K562 (cell line): ENCODE results near the gene ITGB2. TPM values are rescaled to one million over a fixed set of nuclear protein-coding genes. Genes with fewer than 3 reads are reported as not detected.

Source experiments
- ATAC-seq: fragments of 200-7000 bp; cut with Tn5 transposase; 3 replicates; pipeline ENCODE4 v1.9.1; 2020; ENCODE audit warnings: moderate library complexity
- BruUV-seq: library from RNA; stranded (reverse); fragments of 400-500 nt; replicated peaks from 2 replicates; lab custom pipeline; 2021; lab: Mats Ljungman, UMichigan
- CTCF ChIA-PET: fragments of 300-600 bp; formaldehyde crosslinking; extraction: SDS; loops from one replicate; lab custom pipeline; 2021; ENCODE audit warnings: low intra/inter-chr PET ratio; lab: Yijun Ruan, JAX
- POLR2A ChIA-PET: fragments of 300-600, 350-650 bp; sonication (Branson Sonifier 250); formaldehyde crosslinking; extraction: SDS; loops from one replicate; lab custom pipeline; 2021; ENCODE audit warnings: antibody characterized with exemption, inconsistent platforms; lab: Yijun Ruan, JAX
- DNase-seq, 4 experiments: peaks; one replicate each; pipeline versions ENCODE4 v3.0.0 to v3.0.0-alpha.2; 2011 to 2018; ENCODE audit warnings: low spot score in 3 of 4, mixed read lengths in 3 of 4; ENCODE audit errors: extremely low read depth in 1 of 4
- FAIRE-seq: peaks from 2 replicates; lab custom pipeline; 2011; peaks lifted over from hg19 to GRCh38; lab: Jason Lieb, UNC
- H2AFZ ChIP-seq: 2 replicates; pipeline ENCODE4 v1.6.0; 2011; ENCODE audit warnings: low read depth, low read length, control low read depth, inconsistent platforms
- H3K27ac ChIP-seq: fragments of 200-600 bp; 3 replicates; pipeline ENCODE4 v1.8.0; 2011; ENCODE audit warnings: low read depth, mild to moderate bottlenecking, control low read depth, inconsistent platforms, low read length, moderate library complexity, mixed read lengths; ENCODE audit errors: extremely low read depth
- H3K27me3 ChIP-seq, 2 experiments: fragments of 300-600 bp in 1 of 2; 2 replicates in 1 of 2; 3 replicates in 1 of 2; pipeline versions ENCODE4 v1.6.0 to v1.8.0; 2011; ENCODE audit warnings: inconsistent platforms in 2 of 2, low read length in 2 of 2, mild to moderate bottlenecking in 1 of 2, mixed read lengths in 1 of 2, moderate library complexity in 1 of 2; ENCODE audit not compliant: control insufficient read depth in 2 of 2, insufficient read depth in 2 of 2
- H3K36me3 ChIP-seq: fragments of 300-600 bp; 3 replicates; pipeline ENCODE4 v1.8.0; 2011; ENCODE audit warnings: mild to moderate bottlenecking, low read length, inconsistent platforms; ENCODE audit not compliant: control insufficient read depth, insufficient read depth
- H3K4me1 ChIP-seq, 2 experiments: fragments of 200-600 bp in 1 of 2; replicated peaks in 1 of 2; 2 replicates in 1 of 2; 3 replicates in 1 of 2; pipeline versions ENCODE4 v1.5.1 to v1.8.0; 2011; ENCODE audit warnings: inconsistent platforms in 2 of 2, low read length in 2 of 2, mild to moderate bottlenecking in 1 of 2, mixed read lengths in 1 of 2, moderate library complexity in 1 of 2; ENCODE audit not compliant: control insufficient read depth in 2 of 2, insufficient read depth in 2 of 2
- H3K4me2 ChIP-seq: 2 replicates; pipeline ENCODE4 v1.6.1; 2011; ENCODE audit warnings: low read length, control low read depth, inconsistent platforms, mixed read lengths; ENCODE audit not compliant: insufficient read depth
- H3K4me3 ChIP-seq: fragments of 200-600 bp; sonication (generic), shearing (Covaris generic); 2 replicates; pipeline ENCODE4 v1.5.1; 2016; ENCODE audit warnings: control low read depth, inconsistent platforms
- H3K79me2 ChIP-seq: fragments of 200-600 bp; 3 replicates; pipeline ENCODE4 v1.8.0; 2011; ENCODE audit warnings: low read length, inconsistent platforms; ENCODE audit not compliant: control insufficient read depth, insufficient read depth
- H3K9ac ChIP-seq, 2 experiments: 2 replicates each; pipeline versions ENCODE4 v1.6.0 to v1.6.1; 2011; ENCODE audit warnings: low read depth in 2 of 2, low read length in 2 of 2, control low read depth in 1 of 2, inconsistent platforms in 1 of 2, mild to moderate bottlenecking in 1 of 2, mixed read lengths in 1 of 2; ENCODE audit not compliant: insufficient read depth in 1 of 2
- H3K9me1 ChIP-seq: one replicate; pipeline ENCODE4 v1.6.0; 2011; ENCODE audit warnings: inconsistent platforms, mild to moderate bottlenecking, low read length, moderate library complexity; ENCODE audit not compliant: control insufficient read depth, insufficient read depth
- H3K9me3 ChIP-seq: replicated peaks from 2 replicates; pipeline ENCODE4 v1.5.1; 2011; ENCODE audit warnings: low read depth, low read length, inconsistent platforms; ENCODE audit not compliant: control insufficient read depth, insufficient read depth
- H4K20me1 ChIP-seq: replicated peaks from 2 replicates; pipeline ENCODE4 v1.6.1; 2011; ENCODE audit warnings: low read length, inconsistent platforms, mixed read lengths; ENCODE audit not compliant: control insufficient read depth, insufficient read depth
- C11orf30 ChIP-seq: fragments of 450-650 bp; IDR thresholded peaks from 2 replicates; pipeline ENCODE4 v1.6.1; 2016; ENCODE audit warnings: low read depth, mild to moderate bottlenecking
- HIVEP1 ChIP-seq: fragments of 250-450 bp; sonication (Bioruptor Pico); IDR thresholded peaks from 2 replicates; pipeline ENCODE4 v1.4.0; 2020; ENCODE audit warnings: mild to moderate bottlenecking
- ILK ChIP-seq: fragments of 450-650 bp; IDR thresholded peaks from 2 replicates; pipeline ENCODE4 v1.6.1; 2016; ENCODE audit warnings: missing genetic modification characterization, low read depth, mild to moderate bottlenecking, missing compliant biosample characterization, moderate library complexity, borderline replicate concordance
- KLF16 ChIP-seq: IDR thresholded peaks from 2 replicates; pipeline ENCODE4 v1.6.1; 2016; ENCODE audit warnings: antibody characterized with exemption
- TRIM28 ChIP-seq: fragments of 450-650 bp; IDR thresholded peaks from 2 replicates; pipeline ENCODE4 v1.6.1; 2017
- ZNF324 ChIP-seq: fragments of 250-450 bp; sonication (Bioruptor Pico); IDR thresholded peaks from 2 replicates; pipeline ENCODE4 v1.4.0; 2020; ENCODE audit warnings: mild to moderate bottlenecking
- WGBS: fragments of 100-300 bp; shearing (Covaris generic); methylation state at CpG from one replicate; pipeline ENCODE4 v1.1.6; 2016; ENCODE audit warnings: low coverage, mixed read lengths; ENCODE audit not compliant: insufficient coverage; ENCODE audit errors: missing lambda C conversion rate; 5-methylcytosine and 5-hydroxymethylcytosine counted together
- in situ Hi-C: fragments of 300-500 bp; cut with MboI; formaldehyde crosslinking; loops from 4 replicates; pipeline ENCODE4 v1.15.0; 2018; ENCODE audit warnings: inconsistent platforms, mixed read lengths
- intact Hi-C: fragments of 100-400 bp; cut with micrococcal nuclease; formaldehyde crosslinking; loops from 2 replicates; pipeline ENCODE4 v1.14.2; 2022
- polyA plus RNA-seq, 8 experiments: library from polyadenylated mRNA; depleted of rRNA in 4 of 8; stranded (reverse) in 5 of 8; unstranded in 3 of 8; fragments of >200 nt; fragmentation: Nextera tagmentation in 2 of 8; fragmentation: Illumina TruSeq in 1 of 8; extraction: Ambion mirVana in 2 of 8; extraction: Trizol in 1 of 8; gene quantifications; 2 replicates each; pipeline versions ENCODE4 v1.2.1 to v1.2.3, GENCODE V29; 2011 to 2014; ENCODE audit warnings: inconsistent platforms in 1 of 8, missing spikeins in 1 of 8
- total RNA-seq, 7 experiments: library from RNA; depleted of rRNA in 6 of 7; stranded (reverse); fragments of >200 nt in 6 of 7; fragmentation: Illumina TruSeq in 2 of 7; extraction: Trizol in 2 of 7; gene quantifications; 2 replicates each; pipeline versions ENCODE4 v1.2.1 to v1.2.3, GENCODE V29; 2011 to 2021; ENCODE audit warnings: low replicate concordance in 1 of 7
- TF ChIP-seq, protein P1 (sequence below): sonication (generic); formaldehyde crosslinking; IDR thresholded peaks from 2 replicates; pipeline ENCODE4 v1.8.1; 2023; ENCODE audit warnings: missing genetic modification reagents, mild to moderate bottlenecking, borderline replicate concordance

Gene ITGB2
- total and polyA plus RNA-seq, 9 of the 15 experiments (the other 6 are each of a cell fraction or from before 2014, with no cell fraction given): 0.07 to 1.3 (median 0.51) TPM; not detected in 2

- peaks cover 22% of the 10 kb centered on the region for H4K20me1 ChIP-seq
- WGBS: 84% methylated on average over 17 of the region's 17 CpGs
- no peak overlapping the region for H3K27ac ChIP-seq
- ATAC-seq (no peak), DNase-seq (no peak), FAIRE-seq (no peak)
- POLR2A ChIA-PET: interaction anchor here (0.6 to 1.4 kb wide), 4 partner anchors 31 to 243 kb away, joined by 3 to 6 read pairs (median 4); no protein-coding TSS in a partner anchor
- no peak overlapping the region for H3K4me3 ChIP-seq
- no peak overlapping the region for H3K4me2 ChIP-seq
- no peak overlapping the region for H3K9ac ChIP-seq
- peaks cover 5 to 38% of the 10 kb centered on the region in 2 experiments; a peak in 4 of 5 replicates for H3K4me1 ChIP-seq
- no peaks in the 10 kb centered on the region for H3K9me1 ChIP-seq
- H3K79me2 ChIP-seq: peaks cover 32% of the 10 kb centered on the region
- H2AFZ ChIP-seq: no peak overlapping the region
- in situ Hi-C loops: loop anchor here (25.0 kb wide), 1 partner anchor 872 kb away; no protein-coding TSS in a partner anchor
- CTCF ChIA-PET: no interaction called here
- no TSS peak for BruUV-seq
- peaks cover 94% of the 10 kb centered on the region for H3K36me3 ChIP-seq
- no peaks in the 10 kb centered on the region for H3K9me3 ChIP-seq
- intact Hi-C loops: no loop called here
- no peaks in the 10 kb centered on the region for H3K27me3 ChIP-seq
- TF ChIP-seq ZNF324 (CRISPR knock-in tag) (peak; percentile 82), C11orf30 (no peak)
Measured at GRCh38 chr21:44965251-44966022, 44.7 kb upstream of the ITGB2 start.

- no peak overlapping the region for H3K4me3 ChIP-seq
- no peak overlapping the region for H3K4me2 ChIP-seq
- BruUV-seq: no TSS peak
- ATAC-seq (no peak), FAIRE-seq (no peak), DNase-seq (no peak)
- in situ Hi-C loops (loop anchor here (25.0 kb wide), 1 partner anchor 873 kb away; no protein-coding TSS in a partner anchor), intact Hi-C loops (no loop called here)
- H3K79me2 ChIP-seq: peaks cover 32% of the 10 kb centered on the region
- peaks cover 15% of the 10 kb centered on the region for H4K20me1 ChIP-seq
- H3K27me3 ChIP-seq: no peaks in the 10 kb centered on the region
- H3K9me1 ChIP-seq: no peaks in the 10 kb centered on the region
- ChIA-PET CTCF (no interaction called here), POLR2A (interaction anchor here (0.9 to 1.4 kb wide), 4 partner anchors 12 to 32 kb away, joined by 3 to 6 read pairs (median 3); no protein-coding TSS in a partner anchor)
- no peaks in the 10 kb centered on the region for H3K9me3 ChIP-seq
- no peak overlapping the region for H3K27ac ChIP-seq
- H2AFZ ChIP-seq: no peak overlapping the region
- H3K4me1 ChIP-seq: peaks cover 5 to 35% of the 10 kb centered on the region in 2 experiments; a peak in 4 of 5 replicates
- H3K36me3 ChIP-seq: peaks cover 94% of the 10 kb centered on the region
- H3K9ac ChIP-seq: no peak overlapping the region
- TF ChIP-seq ILK (tag) (no peak), HIVEP1 (CRISPR knock-in tag) (no peak), KLF16 (no peak), TRIM28 (no peak)
- TF ChIP-seq, protein P1, sequence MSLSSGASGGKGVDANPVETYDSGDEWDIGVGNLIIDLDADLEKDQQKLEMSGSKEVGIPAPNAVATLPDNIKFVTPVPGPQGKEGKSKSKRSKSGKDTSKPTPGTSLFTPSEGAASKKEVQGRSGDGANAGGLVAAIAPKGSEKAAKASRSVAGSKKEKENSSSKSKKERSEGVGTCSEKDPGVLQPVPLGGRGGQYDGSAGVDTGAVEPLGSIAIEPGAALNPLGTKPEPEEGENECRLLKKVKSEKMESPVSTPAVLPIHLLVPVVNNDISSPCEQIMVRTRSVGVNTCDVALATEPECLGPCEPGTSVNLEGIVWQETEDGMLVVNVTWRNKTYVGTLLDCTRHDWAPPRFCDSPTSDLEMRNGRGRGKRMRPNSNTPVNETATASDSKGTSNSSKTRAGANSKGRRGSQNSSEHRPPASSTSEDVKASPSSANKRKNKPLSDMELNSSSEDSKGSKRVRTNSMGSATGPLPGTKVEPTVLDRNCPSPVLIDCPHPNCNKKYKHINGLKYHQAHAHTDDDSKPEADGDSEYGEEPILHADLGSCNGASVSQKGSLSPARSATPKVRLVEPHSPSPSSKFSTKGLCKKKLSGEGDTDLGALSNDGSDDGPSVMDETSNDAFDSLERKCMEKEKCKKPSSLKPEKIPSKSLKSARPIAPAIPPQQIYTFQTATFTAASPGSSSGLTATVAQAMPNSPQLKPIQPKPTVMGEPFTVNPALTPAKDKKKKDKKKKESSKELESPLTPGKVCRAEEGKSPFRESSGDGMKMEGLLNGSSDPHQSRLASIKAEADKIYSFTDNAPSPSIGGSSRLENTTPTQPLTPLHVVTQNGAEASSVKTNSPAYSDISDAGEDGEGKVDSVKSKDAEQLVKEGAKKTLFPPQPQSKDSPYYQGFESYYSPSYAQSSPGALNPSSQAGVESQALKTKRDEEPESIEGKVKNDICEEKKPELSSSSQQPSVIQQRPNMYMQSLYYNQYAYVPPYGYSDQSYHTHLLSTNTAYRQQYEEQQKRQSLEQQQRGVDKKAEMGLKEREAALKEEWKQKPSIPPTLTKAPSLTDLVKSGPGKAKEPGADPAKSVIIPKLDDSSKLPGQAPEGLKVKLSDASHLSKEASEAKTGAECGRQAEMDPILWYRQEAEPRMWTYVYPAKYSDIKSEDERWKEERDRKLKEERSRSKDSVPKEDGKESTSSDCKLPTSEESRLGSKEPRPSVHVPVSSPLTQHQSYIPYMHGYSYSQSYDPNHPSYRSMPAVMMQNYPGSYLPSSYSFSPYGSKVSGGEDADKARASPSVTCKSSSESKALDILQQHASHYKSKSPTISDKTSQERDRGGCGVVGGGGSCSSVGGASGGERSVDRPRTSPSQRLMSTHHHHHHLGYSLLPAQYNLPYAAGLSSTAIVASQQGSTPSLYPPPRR: no peak
- WGBS: 99% methylated on average over 11 of the region's 12 CpGs
Measured at GRCh38 chr21:44964381-44964780, 43.7 kb upstream of the ITGB2 start.
